ENCODE measurements around the gene FANCM. TPM values are rescaled to one million over a fixed set of nuclear protein-coding genes. Genes with fewer than 3 reads are reported as not detected.

The FANCM gene
- total RNA-seq, 2 donors from 2014 or later = 7.9 to 8.9 TPM

- Mint-ChIP-seq H3K27ac (no peak overlapping the region), H3K4me3 (no peak overlapping the region), H3K36me3 (ENCODE audit: low read depth) (no peaks in the 10 kb centered on the region), H3K4me1 (no peaks in the 10 kb centered on the region), H3K27me3 (no peaks in the 10 kb centered on the region)
- DNase-seq (no peak), ATAC-seq (no peak)
- no peaks in the 10 kb centered on the region for H3K9me3 ChIP-seq (ENCODE audit: control insufficient read depth, low read length, poor library complexity, severe bottlenecking)
Observed at GRCh38 chr14:45150386-45150890, 14.7 kb downstream of the FANCM start.

GRCh38 chr14:45156067-45156466 lies 20.3 kb downstream of the FANCM start:
- Mint-ChIP-seq H3K4me3 (no peak overlapping the region), H3K27ac (peak overlapping the region; percentile 81), H3K27me3 (no peaks in the 10 kb centered on the region), H3K36me3 (ENCODE audit: low read depth) (peaks cover 6% of the 10 kb centered on the region), H3K4me1 (peaks cover 7% of the 10 kb centered on the region)
- ATAC-seq (no peak), DNase-seq (no peak)
- no peaks in the 10 kb centered on the region for H3K9me3 ChIP-seq (ENCODE audit: control insufficient read depth, low read length, poor library complexity, severe bottlenecking)

GRCh38 chr14:45169906-45170305 lies 34.2 kb downstream of the FANCM start:
- Mint-ChIP-seq H3K27ac (no peak overlapping the region), H3K4me1 (no peaks in the 10 kb centered on the region), H3K36me3 (ENCODE audit: low read depth) (no peaks in the 10 kb centered on the region), H3K27me3 (no peaks in the 10 kb centered on the region), H3K4me3 (no peak overlapping the region)
- H3K9me3 ChIP-seq (ENCODE audit: control insufficient read depth, low read length, poor library complexity, severe bottlenecking) = no peaks in the 10 kb centered on the region
- ATAC-seq (no peak), DNase-seq (no peak)

GRCh38 chr14:45177076-45177475 lies 41.3 kb downstream of the FANCM start:
- no peaks in the 10 kb centered on the region for H3K27me3 Mint-ChIP-seq
- H3K9me3 ChIP-seq (ENCODE audit: control insufficient read depth, low read length, poor library complexity, severe bottlenecking) = no peaks in the 10 kb centered on the region
- H3K27ac Mint-ChIP-seq = no peak overlapping the region
- ATAC-seq (no peak), DNase-seq (no peak)
- H3K36me3 Mint-ChIP-seq (ENCODE audit: low read depth) = peaks cover 2% of the 10 kb centered on the region
- peaks cover 2% of the 10 kb centered on the region for H3K4me1 Mint-ChIP-seq
- H3K4me3 Mint-ChIP-seq = no peak overlapping the region

- H3K27ac Mint-ChIP-seq = no peak overlapping the region
- no peaks in the 10 kb centered on the region for H3K9me3 ChIP-seq (ENCODE audit: control insufficient read depth, low read length, poor library complexity, severe bottlenecking)
- H3K36me3 Mint-ChIP-seq (ENCODE audit: low read depth) = peaks cover 4% of the 10 kb centered on the region
- H3K27me3 Mint-ChIP-seq = no peaks in the 10 kb centered on the region
- H3K4me3 Mint-ChIP-seq = no peak overlapping the region
- ATAC-seq (no peak), DNase-seq (no peak)
- peaks cover 2% of the 10 kb centered on the region for H3K4me1 Mint-ChIP-seq
Observed at GRCh38 chr14:45181329-45181728, 45.6 kb downstream of the FANCM start.

GRCh38 chr14:45181806-45182205 lies 46.1 kb downstream of the FANCM start:
- Mint-ChIP-seq H3K4me3 (no peak overlapping the region), H3K4me1 (peaks cover 2% of the 10 kb centered on the region), H3K27me3 (no peaks in the 10 kb centered on the region), H3K36me3 (ENCODE audit: low read depth) (peaks cover 4% of the 10 kb centered on the region), H3K27ac (no peak overlapping the region)
- no peaks in the 10 kb centered on the region for H3K9me3 ChIP-seq (ENCODE audit: control insufficient read depth, low read length, poor library complexity, severe bottlenecking)
- no peak for DNase-seq
- ATAC-seq = no peak

GRCh38 chr14:45185100-45185814 lies 49.5 kb downstream of the FANCM start:
- Mint-ChIP-seq H3K27me3 (no peaks in the 10 kb centered on the region), H3K36me3 (ENCODE audit: low read depth) (peaks cover 2% of the 10 kb centered on the region), H3K4me3 (no peak overlapping the region), H3K4me1 (no peaks in the 10 kb centered on the region), H3K27ac (no peak overlapping the region)
- ATAC-seq (no peak), DNase-seq (no peak)
- no peaks in the 10 kb centered on the region for H3K9me3 ChIP-seq (ENCODE audit: control insufficient read depth, low read length, poor library complexity, severe bottlenecking)

GRCh38 chr14:45194964-45195363 lies 59.2 kb downstream of the FANCM start:
- H3K27ac Mint-ChIP-seq = no peak overlapping the region
- no peaks in the 10 kb centered on the region for H3K9me3 ChIP-seq (ENCODE audit: control insufficient read depth, low read length, poor library complexity, severe bottlenecking)
- no peaks in the 10 kb centered on the region for H3K27me3 Mint-ChIP-seq
- ATAC-seq (no peak), DNase-seq (no peak)
- H3K36me3 Mint-ChIP-seq (ENCODE audit: low read depth) = no peaks in the 10 kb centered on the region
- H3K4me1 Mint-ChIP-seq = no peaks in the 10 kb centered on the region
- no peak overlapping the region for H3K4me3 Mint-ChIP-seq

GRCh38 chr14:45198551-45198950 lies 62.8 kb downstream of the FANCM start:
- Mint-ChIP-seq H3K27me3 (no peaks in the 10 kb centered on the region), H3K36me3 (ENCODE audit: low read depth) (no peaks in the 10 kb centered on the region), H3K4me3 (no peak overlapping the region), H3K4me1 (no peaks in the 10 kb centered on the region), H3K27ac (no peak overlapping the region)
- DNase-seq (no peak), ATAC-seq (no peak)
- H3K9me3 ChIP-seq (ENCODE audit: control insufficient read depth, low read length, poor library complexity, severe bottlenecking) = no peaks in the 10 kb centered on the region

- H3K9me3 ChIP-seq (ENCODE audit: control insufficient read depth, low read length, poor library complexity, severe bottlenecking) = no peaks in the 10 kb centered on the region
- Mint-ChIP-seq H3K27me3 (no peaks in the 10 kb centered on the region), H3K36me3 (ENCODE audit: low read depth) (no peaks in the 10 kb centered on the region), H3K4me3 (no peak overlapping the region), H3K27ac (no peak overlapping the region), H3K4me1 (no peaks in the 10 kb centered on the region)
- no peak for ATAC-seq
- no peak for DNase-seq
Observed at GRCh38 chr14:45199230-45199629, 63.5 kb downstream of the FANCM start.

- peak overlapping the region; percentile 34 for H3K27ac Mint-ChIP-seq
- H3K27me3 Mint-ChIP-seq = no peaks in the 10 kb centered on the region
- H3K4me3 Mint-ChIP-seq = no peak overlapping the region
- no peaks in the 10 kb centered on the region for H3K9me3 ChIP-seq (ENCODE audit: control insufficient read depth, low read length, poor library complexity, severe bottlenecking)
- no peaks in the 10 kb centered on the region for H3K4me1 Mint-ChIP-seq
- H3K36me3 Mint-ChIP-seq (ENCODE audit: low read depth) = peaks cover 2% of the 10 kb centered on the region
- DNase-seq (no peak), ATAC-seq (peak; percentile 66)
Observed at GRCh38 chr14:45201905-45202304, 66.2 kb downstream of the FANCM start.

- Mint-ChIP-seq H3K36me3 (ENCODE audit: low read depth) (peaks cover 2% of the 10 kb centered on the region), H3K27ac (no peak overlapping the region), H3K27me3 (no peaks in the 10 kb centered on the region), H3K4me3 (no peak overlapping the region), H3K4me1 (no peaks in the 10 kb centered on the region)
- H3K9me3 ChIP-seq (ENCODE audit: control insufficient read depth, low read length, poor library complexity, severe bottlenecking) = no peaks in the 10 kb centered on the region
- no peak for ATAC-seq
- no peak for DNase-seq
Observed at GRCh38 chr14:45204241-45204640, 68.5 kb downstream of the FANCM start.

GRCh38 chr14:45210159-45210558 lies 74.4 kb downstream of the FANCM start:
- H3K4me1 Mint-ChIP-seq = no peaks in the 10 kb centered on the region
- no peak overlapping the region for H3K4me3 Mint-ChIP-seq
- no peak for ATAC-seq
- peaks cover 9% of the 10 kb centered on the region for H3K36me3 Mint-ChIP-seq (ENCODE audit: low read depth)
- no peaks in the 10 kb centered on the region for H3K9me3 ChIP-seq (ENCODE audit: control insufficient read depth, low read length, poor library complexity, severe bottlenecking)
- H3K27me3 Mint-ChIP-seq = no peaks in the 10 kb centered on the region
- no peak for DNase-seq
- H3K27ac Mint-ChIP-seq = no peak overlapping the region

- H3K27ac Mint-ChIP-seq = peak overlapping the region; percentile 6
- no peaks in the 10 kb centered on the region for H3K9me3 ChIP-seq (ENCODE audit: control insufficient read depth, low read length, poor library complexity, severe bottlenecking)
- no peaks in the 10 kb centered on the region for H3K27me3 Mint-ChIP-seq
- peaks cover 7% of the 10 kb centered on the region for H3K36me3 Mint-ChIP-seq (ENCODE audit: low read depth)
- DNase-seq = no peak
- no peak for ATAC-seq
- H3K4me1 Mint-ChIP-seq = no peaks in the 10 kb centered on the region
- no peak overlapping the region for H3K4me3 Mint-ChIP-seq
Observed at GRCh38 chr14:45211295-45211694, 75.6 kb downstream of the FANCM start.
